HL-60 (cell line): Measurements from ENCODE around the gene CRYZ.

Experiments used
- DNase-seq, 2 experiments: peaks; one replicate each; pipeline ENCODE4 v3.0.0-alpha.2; 2010 to 2020; ENCODE audit warnings: low read depth in 1 of 2, low spot score in 1 of 2
- H3K27ac ChIP-seq: fragments of 250-450 bp; sonication (Bioruptor Pico); replicated peaks from 2 replicates; pipeline ENCODE4 v1.5.1; 2020; ENCODE audit warnings: mild to moderate bottlenecking, moderate library complexity
- H3K27me3 ChIP-seq: fragments of 250-450 bp; sonication (Bioruptor Pico); 2 replicates; pipeline ENCODE4 v1.5.1; 2021; ENCODE audit warnings: mild to moderate bottlenecking, moderate library complexity; ENCODE audit not compliant: insufficient read depth, poor library complexity, severe bottlenecking
- H3K4me3 ChIP-seq: replicated peaks from 2 replicates; pipeline ENCODE4 v1.5.1; 2011; ENCODE audit warnings: mild to moderate bottlenecking, control low read depth, low read length; ENCODE audit not compliant: insufficient read depth
- CTCF ChIP-seq: IDR thresholded peaks from one replicate; pipeline ENCODE4 v1.5.1; 2011; ENCODE audit warnings: low read length, control low read depth, inconsistent platforms; ENCODE audit not compliant: insufficient read depth
- GABPA ChIP-seq: IDR thresholded peaks from 2 replicates; pipeline ENCODE4 v1.6.1; 2012; ENCODE audit warnings: low read depth
- POLR2AphosphoS5 ChIP-seq: IDR thresholded peaks from 2 replicates; pipeline ENCODE4 v1.6.1; 2012; ENCODE audit warnings: low read depth
- REST ChIP-seq: IDR thresholded peaks from 2 replicates; pipeline ENCODE4 v1.6.1; 2012; ENCODE audit warnings: low read depth; ENCODE audit not compliant: insufficient replicate concordance
- SPI1 ChIP-seq: IDR thresholded peaks from 2 replicates; pipeline ENCODE4 v1.6.1; 2012; ENCODE audit warnings: low read depth, mild to moderate bottlenecking, borderline replicate concordance
- long read RNA-seq: library from polyadenylated mRNA; unstranded; transcript quantifications from one replicate; pipeline ENCODE4 v2.0.0, GENCODE V29; 2020

Gene CRYZ
- long read RNA-seq, transcript CRYZ-205 (10 exons, 2,301 nt) = minor isoform, 8 of 81 reads
- long read RNA-seq, transcript CRYZ-201 (9 exons, 1,888 nt) = major isoform, 53 of 81 reads
- long read RNA-seq, transcript CRYZ-203 (8 exons, 1,292 nt) = minor isoform, 14 of 81 reads
- long read RNA-seq, partial matches to known transcripts = 1 of 81 reads
- long read RNA-seq, other reads (novel, unspliced or antisense) = 5 of 81 reads

GRCh38 chr1:74732960-74733603 lies at the start of gene CRYZ, which contains the start of gene TYW3:
CRYZ (minus strand) TSS chr1:74733050; CDS start chr1:74724821, 8,229 bp downstream.
TYW3 (plus strand) TSS chr1:74733152; CDS start chr1:74733245, 93 bp downstream.
- peak within 1 kb of the TSS; percentile 84 for H3K4me3 ChIP-seq
- TF ChIP-seq POLR2AphosphoS5 (peak; percentile 93), CTCF (no peak), REST (peak; percentile 68)
- DNase-seq = peak; percentile 72 to 93
- peak within 1 kb of the TSS; percentile 87 for H3K27ac ChIP-seq
- no peaks in the 10 kb centered on the region for H3K27me3 ChIP-seq

GRCh38 chr1:74780594-74780993 lies 47.7 kb upstream of the CRYZ start:
- no peak for DNase-seq
- TF ChIP-seq REST = no peak
- TF ChIP-seq GABPA = no peak
- TF ChIP-seq POLR2AphosphoS5 = no peak
- TF ChIP-seq CTCF = no peak
- no peak for TF ChIP-seq SPI1
- H3K4me3 ChIP-seq = no peak overlapping the region
- no peaks in the 10 kb centered on the region for H3K27me3 ChIP-seq
- no peak overlapping the region for H3K27ac ChIP-seq

- Histone ChIP-seq H3K27ac (no peak overlapping the region), H3K4me3 (no peak overlapping the region), H3K27me3 (no peaks in the 10 kb centered on the region)
- no peak for DNase-seq
- TF ChIP-seq GABPA = no peak
- no peak for TF ChIP-seq SPI1
- TF ChIP-seq REST = no peak
- TF ChIP-seq CTCF = no peak
- TF ChIP-seq POLR2AphosphoS5 = no peak
Observed at GRCh38 chr1:74779750-74780149, 46.9 kb upstream of the CRYZ start.
